Fibroblast of lung (primary cell): Measurements from ENCODE around the gene SLC35C1. TPM values are rescaled to one million over a fixed set of nuclear protein-coding genes. Genes with fewer than 3 reads are reported as not detected.

Experiments used
- DNase-seq, 2 donors: peaks; one replicate each; pipeline versions ENCODE4 v3.0.0 to v3.0.0-alpha.2; 2010; ENCODE audit warnings: low read depth in 2 of 2
- H2AFZ ChIP-seq: 2 replicates; pipeline ENCODE4 v1.5.1; 2012; ENCODE audit warnings: low read length, control low read depth, inconsistent platforms
- H3K27ac ChIP-seq: 2 replicates; pipeline ENCODE4 v1.5.1; 2011; ENCODE audit warnings: low read length, control low read depth; ENCODE audit not compliant: insufficient read depth
- H3K27me3 ChIP-seq: 2 replicates; pipeline ENCODE4 v1.5.1; 2011; ENCODE audit warnings: mild to moderate bottlenecking, low read length; ENCODE audit not compliant: control insufficient read depth, insufficient read depth
- H3K36me3 ChIP-seq: 2 replicates; pipeline ENCODE4 v1.5.1; 2011; ENCODE audit warnings: low read length; ENCODE audit not compliant: control insufficient read depth, insufficient read depth
- H3K4me1 ChIP-seq: 2 replicates; pipeline ENCODE4 v1.5.1; 2011; ENCODE audit warnings: low read length; ENCODE audit not compliant: control insufficient read depth, insufficient read depth; ENCODE audit errors: extremely low read depth
- H3K4me2 ChIP-seq: 2 replicates; pipeline ENCODE4 v1.5.1; 2011; ENCODE audit warnings: low read length, control low read depth; ENCODE audit not compliant: insufficient read depth; ENCODE audit errors: extremely low read depth
- H3K4me3 ChIP-seq, 4 experiments: fragments of 200-600 bp in 1 of 4; sonication (generic) in 1 of 4; replicated peaks in 1 of 4; 2 replicates each; pipeline ENCODE4 v1.5.1; 2011 to 2016; ENCODE audit warnings: low read length in 4 of 4, low read depth in 3 of 4, mild to moderate bottlenecking in 3 of 4, control low read depth in 2 of 4, inconsistent platforms in 1 of 4, mixed read lengths in 1 of 4; ENCODE audit not compliant: insufficient read depth in 1 of 4; ENCODE audit errors: control extremely low read depth in 1 of 4
- H3K79me2 ChIP-seq: 2 replicates; pipeline ENCODE4 v1.5.1; 2012; ENCODE audit warnings: mild to moderate bottlenecking, low read length, inconsistent platforms; ENCODE audit not compliant: control insufficient read depth, insufficient read depth
- H3K9ac ChIP-seq: 2 replicates; pipeline ENCODE4 v1.5.1; 2011; ENCODE audit warnings: mild to moderate bottlenecking, low read length, control low read depth; ENCODE audit not compliant: insufficient read depth
- H3K9me3 ChIP-seq: 2 replicates; pipeline ENCODE4 v1.5.1; 2012; ENCODE audit warnings: low read depth, low read length; ENCODE audit not compliant: control insufficient read depth, insufficient read depth
- H4K20me1 ChIP-seq: 2 replicates; pipeline ENCODE4 v1.5.1; 2011; ENCODE audit warnings: low read length; ENCODE audit not compliant: control insufficient read depth, insufficient read depth; ENCODE audit errors: extremely low read depth
- CTCF ChIP-seq, 2 donors: IDR thresholded peaks in 1 of 2; conservative IDR thresholded peaks in 1 of 2; 1 replicate in 1 of 2; 2 replicates in 1 of 2; pipeline ENCODE4 v1.5.1; 2011 to 2012; ENCODE audit warnings: low read length in 2 of 2, control low read depth in 1 of 2, inconsistent platforms in 1 of 2, low read depth in 1 of 2, mild to moderate bottlenecking in 1 of 2
- EZH2 ChIP-seq: IDR thresholded peaks from 2 replicates; pipeline ENCODE4 v1.5.1; 2012; ENCODE audit warnings: low read length, control low read depth, mild to moderate bottlenecking; ENCODE audit errors: missing control alignments
- polyA plus RNA-seq, 2 donors: library from polyadenylated mRNA; depleted of rRNA in 1 of 2; stranded (reverse) in 1 of 2; unstranded in 1 of 2; fragments of >200 nt; gene quantifications; 2 replicates each; pipeline ENCODE4 v1.2.1, GENCODE V29; 2011 to 2012; ENCODE audit warnings: missing spikeins in 1 of 2
- total RNA-seq: library from RNA; depleted of rRNA; stranded (reverse); fragments of >200 nt; gene quantifications from 2 replicates; pipeline ENCODE4 v1.2.1, GENCODE V29; 2014

SLC35C1 gene
- total and polyA plus RNA-seq, 2 donors (not counting 1 experiment from before 2014, with no cell fraction given) = 6.7 to 10.4 TPM

GRCh38 chr11:45765836-45766235, 39.1 kb upstream of the SLC35C1 start:
- no peaks in the 10 kb centered on the region for H3K36me3 ChIP-seq
- no peaks in the 10 kb centered on the region for H3K79me2 ChIP-seq

GRCh38 chr11:45766469-45766868, 38.5 kb upstream of the SLC35C1 start:
- H3K27me3 ChIP-seq = no peaks in the 10 kb centered on the region

More at GRCh38 chr11:45765836-45766235, 39.1 kb upstream of the SLC35C1 start:
- Histone ChIP-seq H4K20me1 (no peaks in the 10 kb centered on the region), H3K27ac (no peak overlapping the region), H3K4me2 (no peak overlapping the region), H3K27me3 (no peaks in the 10 kb centered on the region), H3K4me1 (no peaks in the 10 kb centered on the region), H3K4me3 (no peak overlapping the region), H2AFZ (no peak overlapping the region), H3K9ac (no peak overlapping the region), H3K9me3 (no peaks in the 10 kb centered on the region)
- DNase-seq = no peak
- no peak for TF ChIP-seq CTCF (conservative IDR thresholded peaks at IDR 0.05 in 1 of 2, IDR thresholded peaks at IDR 0.05 in 1 of 2; ENCODE audit: low read depth in 1 of 2, low read length in 2 of 2)
- TF ChIP-seq EZH2 = no peak

DNA sequence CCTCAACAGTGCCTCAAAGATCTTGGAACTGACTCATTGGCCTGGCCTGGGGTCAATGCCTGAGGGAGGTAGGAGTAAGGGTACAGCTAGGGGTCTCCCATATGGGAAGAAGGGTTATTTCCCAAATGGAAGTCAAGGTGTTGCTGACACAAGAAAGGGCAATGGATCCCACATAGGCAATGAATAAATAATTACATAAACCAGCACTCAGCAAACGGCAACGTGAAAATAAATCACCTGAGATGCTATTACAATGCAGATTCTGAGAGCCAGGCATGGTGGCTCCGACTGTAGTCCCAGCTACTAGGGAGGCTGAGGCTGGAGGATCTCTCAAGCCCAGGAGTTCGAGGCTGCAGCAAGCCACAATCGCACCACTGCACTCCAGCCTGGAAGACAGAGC, 36.5 kb upstream of the SLC35C1 start:
- Histone ChIP-seq H3K9me3 (no peaks in the 10 kb centered on the region), H3K4me1 (no peaks in the 10 kb centered on the region), H3K9ac (no peak overlapping the region), H3K27ac (no peak overlapping the region), H4K20me1 (no peaks in the 10 kb centered on the region), H3K27me3 (no peaks in the 10 kb centered on the region), H3K36me3 (no peaks in the 10 kb centered on the region), H3K4me2 (no peak overlapping the region), H2AFZ (no peak overlapping the region), H3K4me3 (no peak overlapping the region), H3K79me2 (no peaks in the 10 kb centered on the region)
- DNase-seq = no peak
- TF ChIP-seq CTCF (conservative IDR thresholded peaks at IDR 0.05 in 1 of 2, IDR thresholded peaks at IDR 0.05 in 1 of 2; ENCODE audit: low read depth in 1 of 2, low read length in 2 of 2) = no peak
- TF ChIP-seq EZH2 = no peak

More at GRCh38 chr11:45766469-45766868, 38.5 kb upstream of the SLC35C1 start:
- H4K20me1 ChIP-seq = no peaks in the 10 kb centered on the region
- H2AFZ ChIP-seq = no peak overlapping the region
- H3K4me1 ChIP-seq = no peaks in the 10 kb centered on the region
- TF ChIP-seq CTCF (conservative IDR thresholded peaks at IDR 0.05 in 1 of 2, IDR thresholded peaks at IDR 0.05 in 1 of 2; ENCODE audit: low read depth in 1 of 2, low read length in 2 of 2) (no peak), EZH2 (no peak)
- no peaks in the 10 kb centered on the region for H3K9me3 ChIP-seq
- H3K4me3 ChIP-seq = no peak overlapping the region
- no peaks in the 10 kb centered on the region for H3K36me3 ChIP-seq
- DNase-seq = no peak
- H3K27ac ChIP-seq = no peak overlapping the region
- H3K79me2 ChIP-seq = no peaks in the 10 kb centered on the region
- no peak overlapping the region for H3K4me2 ChIP-seq
- no peak overlapping the region for H3K9ac ChIP-seq
